Measurements from ENCODE around the gene LCN15. TPM values are rescaled to one million over a fixed set of nuclear protein-coding genes. Genes with fewer than 3 reads are reported as not detected.
"Not testable (repeated sequence)": the region's sequence is repeated elsewhere in the genome, so short reads cannot be mapped to it uniquely, and the experiment has no call there.

Gene LCN15
- total RNA-seq, 1 donor from 2014 or later, result 0.29 TPM

- no peak for DNase-seq (ENCODE audit: extremely low read depth, low read depth, low spot score)
These were observed 12.6 kb upstream of the LCN15 start for GRCh38 chr9:136776947-136777346.

DNA sequence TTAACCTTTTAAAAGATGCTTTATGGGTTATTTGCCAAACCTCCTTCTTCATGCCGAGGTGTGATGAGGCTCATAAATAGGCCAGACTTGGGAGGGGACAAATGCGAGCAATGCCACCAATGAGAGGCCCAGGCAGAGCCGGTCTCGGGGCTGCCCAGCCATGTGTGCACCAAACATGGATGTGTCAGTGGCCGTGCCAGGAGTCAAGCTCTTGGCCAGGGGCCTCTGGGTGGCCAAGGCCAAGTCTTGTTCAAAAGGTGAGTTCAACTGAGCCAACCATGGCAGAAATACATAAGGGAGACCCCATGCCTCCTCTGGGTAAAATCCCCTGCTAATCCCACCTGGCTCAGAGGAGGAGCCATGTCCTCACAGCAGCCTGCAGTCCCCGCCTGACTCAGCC lies 10.9 kb upstream of the LCN15 start:
- no peak for DNase-seq (ENCODE audit: extremely low read depth, low read depth, low spot score)

GRCh38 chr9:136774416-136775045 lies 10.2 kb upstream of the LCN15 start:
- no peak for DNase-seq (ENCODE audit: extremely low read depth, low read depth, low spot score)

DNA sequence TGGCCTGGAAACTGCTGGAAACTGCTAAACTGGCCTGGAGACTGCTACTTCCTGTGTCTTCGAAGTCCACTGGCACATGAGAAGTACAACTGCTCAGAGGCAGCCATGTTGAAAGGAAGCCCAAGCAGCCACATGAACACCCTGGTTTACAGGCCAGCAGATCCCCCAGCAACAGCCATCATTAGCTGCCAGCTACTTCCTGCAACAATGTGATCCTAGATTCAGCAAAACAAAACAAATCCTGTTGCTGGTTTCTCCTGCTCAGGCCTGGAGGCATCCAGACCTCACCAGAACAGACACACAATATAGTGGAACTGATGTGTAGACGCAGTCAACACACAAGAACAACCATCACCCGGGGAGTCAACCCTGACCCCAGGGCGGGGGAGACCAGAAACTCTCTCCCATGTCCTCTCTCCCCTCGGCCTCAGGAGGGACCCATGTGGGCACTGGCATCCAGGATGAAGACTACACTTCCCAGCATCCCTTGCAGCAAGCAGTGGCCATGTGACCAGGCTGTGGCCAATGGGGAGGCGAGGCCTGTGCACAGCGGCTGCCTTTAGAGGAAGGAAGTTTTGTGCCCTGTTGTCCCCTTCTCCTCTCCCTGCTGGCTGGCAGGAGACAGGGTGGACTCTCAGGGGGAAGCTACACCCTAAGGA lies 9.2 kb upstream of the LCN15 start:
- DNase-seq (ENCODE audit: extremely low read depth, low read depth, low spot score), result no peak

DNA sequence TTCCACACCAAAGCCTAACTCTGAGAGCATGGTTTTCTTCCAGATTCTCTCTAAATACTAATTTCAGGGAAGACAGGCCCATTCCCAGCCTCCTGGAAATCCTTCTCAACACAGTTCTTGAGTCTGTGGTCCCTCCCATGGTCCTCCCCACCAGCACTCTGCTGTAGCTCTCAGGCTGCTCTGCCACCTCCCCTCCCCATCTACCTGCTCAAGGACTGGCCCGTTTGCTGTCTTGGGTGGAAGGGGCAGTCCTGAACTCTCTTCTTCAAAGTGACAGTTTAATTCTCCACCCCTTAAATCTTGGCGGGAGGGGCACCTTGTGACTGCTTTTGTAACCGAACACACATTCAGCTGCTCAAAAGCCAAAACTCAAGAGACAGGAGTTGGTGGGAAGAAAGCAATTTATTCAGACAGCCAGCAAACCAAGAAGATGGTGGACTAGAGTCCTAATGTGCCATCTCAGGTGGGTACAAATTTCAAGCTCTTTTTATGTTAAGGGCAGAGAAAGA lies 7.6 kb upstream of the LCN15 start:
- no peak for DNase-seq (ENCODE audit: extremely low read depth, low read depth, low spot score)

GRCh38 chr9:136769710-136770191 lies 5.4 kb upstream of the LCN15 start:
- DNase-seq (ENCODE audit: extremely low read depth, low read depth, low spot score), result no peak

DNA sequence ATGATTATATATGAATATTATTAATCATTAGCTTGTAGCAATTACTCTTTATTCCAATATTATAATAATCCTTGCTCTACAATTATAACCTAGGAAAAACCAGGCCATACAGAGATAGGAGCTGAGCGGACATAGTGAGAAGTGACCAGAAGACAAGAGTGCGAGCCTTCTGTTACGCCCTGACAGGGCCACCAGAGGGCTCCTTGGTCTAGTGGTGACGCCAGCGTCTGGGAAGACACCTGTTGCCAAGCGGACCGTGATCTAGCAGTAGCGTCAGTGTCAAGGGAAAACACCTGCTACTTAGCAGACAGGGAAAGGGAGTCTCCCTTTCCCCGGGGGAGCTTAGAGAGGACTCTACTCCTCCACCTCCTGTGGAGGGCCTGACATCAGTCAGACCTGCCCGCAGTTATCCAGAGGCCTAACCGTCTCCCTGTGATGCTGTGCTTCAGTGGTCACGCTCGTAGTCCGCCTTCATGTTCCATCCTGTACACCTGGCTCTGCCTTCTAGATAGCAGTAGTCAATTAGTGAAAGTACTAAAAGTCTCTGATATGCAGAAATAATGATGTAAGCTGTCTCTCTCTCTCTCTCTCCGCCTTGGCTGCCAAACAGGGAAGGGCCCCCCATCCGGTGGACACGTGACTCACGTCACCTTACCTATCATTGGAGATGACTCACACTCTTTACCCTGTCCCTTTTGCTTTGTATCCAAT lies 2.2 kb upstream of the LCN15 start:
- DNase-seq (ENCODE audit: extremely low read depth, low read depth, low spot score), result not testable (repeated sequence)

DNA sequence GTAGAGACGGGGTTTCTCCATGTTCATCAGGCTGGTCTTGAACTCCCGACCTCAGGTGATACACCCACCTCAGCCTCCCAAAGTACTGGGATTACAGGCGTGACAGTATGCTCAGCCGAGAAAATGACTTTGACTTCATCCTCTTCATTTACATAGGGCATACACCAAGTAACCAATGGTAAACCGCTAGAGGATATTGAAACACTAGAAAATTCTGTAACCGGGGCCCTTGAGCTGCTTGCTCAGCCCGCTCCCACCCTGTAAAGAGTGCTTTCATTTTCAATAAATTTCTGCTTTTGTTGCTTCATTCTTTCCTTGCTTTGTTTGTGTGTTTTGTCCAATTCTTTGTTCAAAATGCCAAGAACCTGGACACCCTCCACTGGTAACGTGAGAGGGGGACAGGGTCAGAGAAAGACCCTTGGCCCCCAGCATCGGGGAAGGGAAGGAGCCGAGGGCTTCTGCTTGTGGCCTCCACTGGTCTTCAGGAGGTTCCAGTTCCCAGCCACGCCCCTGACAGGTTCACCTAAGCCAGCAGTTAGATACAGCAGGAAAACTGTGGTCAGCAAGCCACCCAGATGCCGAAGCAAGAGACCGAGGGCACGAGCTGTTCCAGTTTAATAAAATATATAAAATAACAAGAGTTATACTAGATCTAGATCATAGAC lies 1.6 kb upstream of the LCN15 start:
- not testable (repeated sequence) for DNase-seq (ENCODE audit: extremely low read depth, low read depth, low spot score)

- no peak for DNase-seq (ENCODE audit: extremely low read depth, low read depth, low spot score)
These were observed 723 bp upstream of the LCN15 start for GRCh38 chr9:136765041-136765440.

DNA sequence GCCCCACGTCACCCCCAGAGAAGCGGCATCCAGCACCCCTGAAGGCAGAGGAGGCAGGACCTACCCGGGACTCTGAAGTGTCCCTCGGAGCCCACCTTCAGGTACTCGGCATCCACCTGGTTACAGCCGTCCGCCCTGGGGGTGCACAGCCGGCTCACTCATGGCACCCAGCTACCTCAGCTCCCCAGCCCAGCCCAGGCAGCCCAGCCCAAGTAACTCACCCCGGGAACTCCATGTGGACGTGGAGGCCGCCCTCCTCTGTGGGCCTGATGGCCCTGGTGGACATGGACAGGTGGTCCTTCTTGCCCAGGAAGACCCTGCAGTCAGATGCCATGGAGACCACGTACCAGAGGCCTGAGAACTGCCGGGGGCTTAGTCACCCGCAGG lies 676 bp downstream of the LCN15 start:
- no peak for DNase-seq (ENCODE audit: extremely low read depth, low read depth, low spot score)

- no peak for DNase-seq (ENCODE audit: extremely low read depth, low read depth, low spot score)
These were observed 1.2 kb downstream of the LCN15 start for GRCh38 chr9:136762915-136763648.

DNA sequence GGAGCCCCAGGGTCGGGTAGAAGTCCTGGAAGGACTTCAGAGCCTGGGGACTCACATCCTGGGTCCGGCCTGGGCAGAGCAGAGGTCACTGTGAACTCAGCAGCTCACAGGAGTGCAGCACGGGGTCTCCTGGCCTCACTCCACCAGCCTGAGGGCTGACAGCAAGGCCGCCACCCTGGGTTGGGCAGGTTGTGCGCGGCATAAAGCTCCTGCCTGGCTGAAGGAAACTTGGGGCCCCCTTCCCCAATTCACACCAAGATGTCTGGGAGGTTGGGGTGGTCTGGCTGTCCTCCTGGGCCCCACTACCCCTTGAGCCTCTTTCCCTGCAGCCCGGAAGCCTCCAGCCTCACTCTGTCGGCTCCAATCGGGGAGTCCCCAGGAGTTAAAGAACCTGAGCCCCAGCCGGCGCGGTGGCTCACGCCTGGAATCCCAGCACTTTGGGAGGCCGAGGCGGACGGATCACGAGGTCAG lies 2.1 kb downstream of the LCN15 start:
- no peak for DNase-seq (ENCODE audit: extremely low read depth, low read depth, low spot score)

DNA sequence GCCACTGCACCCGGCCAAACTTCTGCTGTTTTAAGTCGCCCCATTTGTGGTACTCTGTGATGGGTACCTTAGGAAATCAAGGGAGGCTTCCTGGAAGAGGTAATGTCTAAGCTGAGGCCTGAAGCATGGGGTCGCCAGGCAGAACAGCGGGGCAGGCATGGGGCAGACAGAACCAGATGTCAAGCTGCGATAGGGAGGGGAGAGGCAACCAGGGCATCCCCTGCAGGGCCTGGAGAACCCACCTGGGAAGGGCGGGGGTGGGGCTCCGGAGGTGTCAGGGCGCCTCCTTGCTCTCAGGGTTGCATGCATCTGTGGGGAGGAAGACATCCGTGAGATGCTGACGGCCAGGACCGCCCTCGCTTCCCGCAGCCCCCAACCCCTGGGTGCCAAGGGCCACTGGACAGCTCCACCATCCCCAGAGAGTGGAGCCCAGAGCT lies 2.8 kb downstream of the LCN15 start:
- no peak for DNase-seq (ENCODE audit: extremely low read depth, low read depth, low spot score)

GRCh38 chr9:136760834-136761544 lies 3.3 kb downstream of the LCN15 start:
- not testable (repeated sequence) for DNase-seq (ENCODE audit: extremely low read depth, low read depth, low spot score)

DNA sequence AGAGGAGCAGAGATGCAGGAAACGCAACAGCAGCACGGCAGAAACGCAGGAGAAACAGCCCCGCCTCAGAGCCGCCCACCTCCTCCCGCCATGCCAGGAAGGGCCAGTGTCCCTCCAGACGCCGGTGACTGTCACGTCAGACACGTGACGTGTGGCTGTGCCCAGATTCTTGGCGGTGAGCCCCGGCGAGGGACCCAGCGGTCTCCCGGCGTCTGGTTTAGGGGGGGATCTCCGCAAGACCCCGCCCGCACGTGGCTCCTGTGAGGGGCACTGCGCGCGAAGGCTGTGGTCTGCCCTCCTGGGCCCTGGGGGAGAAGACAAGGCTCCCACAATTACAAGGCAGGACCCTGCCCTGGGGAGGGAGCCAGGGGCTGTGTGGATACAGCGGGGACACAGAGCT lies 3.9 kb downstream of the LCN15 start:
- no peak for DNase-seq (ENCODE audit: extremely low read depth, low read depth, low spot score)

DNA sequence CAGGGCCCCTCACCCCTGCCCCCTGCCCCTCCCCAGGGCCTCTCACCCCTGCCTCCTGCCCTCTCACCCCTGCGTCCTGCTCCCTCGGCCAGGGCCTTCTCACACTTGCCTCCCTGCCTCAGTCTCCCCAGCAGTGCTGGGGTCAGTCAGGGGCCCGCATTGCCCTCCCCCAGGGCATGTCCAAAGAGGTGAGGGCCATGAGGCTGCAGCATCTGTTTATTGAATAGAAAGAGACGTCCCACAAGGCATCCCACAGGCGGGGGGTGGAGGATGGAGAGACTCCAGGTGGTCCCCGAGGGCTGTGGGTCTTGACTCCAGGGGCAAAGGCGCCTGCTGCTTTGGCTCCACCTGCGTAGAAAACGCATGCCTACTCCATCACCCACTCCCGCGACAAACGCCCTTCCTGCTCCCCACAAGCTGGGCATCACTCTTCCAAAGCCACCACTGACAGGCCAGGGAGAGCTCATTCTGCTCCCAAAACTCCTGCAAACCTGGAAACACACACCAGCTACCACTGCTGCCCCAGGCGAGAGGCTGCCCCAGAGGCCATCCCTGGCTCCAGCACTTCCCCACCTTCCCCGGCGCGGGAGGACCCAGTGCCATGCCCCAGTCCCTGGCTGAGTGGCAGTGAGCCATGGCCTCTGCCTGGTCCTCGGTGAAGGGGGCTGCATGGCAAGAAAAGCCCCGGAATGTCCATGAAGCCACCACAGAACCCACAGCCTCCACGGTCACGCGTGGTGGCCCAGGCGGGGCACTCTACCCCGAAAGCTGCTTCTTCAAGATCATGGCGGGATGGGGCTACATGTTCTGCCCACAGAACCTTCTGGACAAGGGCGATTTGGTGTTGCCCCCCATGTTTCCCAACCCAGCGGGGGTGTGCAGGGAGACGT lies 4.6 kb downstream of the LCN15 start:
- DNase-seq (ENCODE audit: extremely low read depth, low read depth, low spot score), result no peak

- no peak for DNase-seq (ENCODE audit: extremely low read depth, low read depth, low spot score)
These were observed 5.3 kb downstream of the LCN15 start for GRCh38 chr9:136759001-136759400.

DNA sequence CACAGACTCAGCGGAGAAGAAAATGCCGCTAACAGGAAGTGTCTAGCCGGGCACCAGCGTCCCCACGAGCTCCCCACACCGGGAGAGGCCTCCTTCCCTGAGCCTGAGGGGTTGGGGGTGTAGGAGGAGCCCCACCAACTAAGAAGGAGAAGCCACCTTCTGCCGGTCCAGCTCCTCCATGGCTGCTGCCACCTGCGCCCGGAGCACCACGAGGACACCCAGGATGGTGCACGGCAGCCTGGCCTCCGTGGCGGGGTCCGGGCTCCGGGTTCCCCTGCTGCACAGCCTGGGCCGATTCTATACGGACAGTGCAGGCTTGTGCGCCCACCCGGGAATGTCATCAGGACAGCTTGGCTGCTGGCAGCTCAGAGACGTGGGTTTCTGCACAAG lies 6.6 kb downstream of the LCN15 start:
- DNase-seq (ENCODE audit: extremely low read depth, low read depth, low spot score), result no peak

DNA sequence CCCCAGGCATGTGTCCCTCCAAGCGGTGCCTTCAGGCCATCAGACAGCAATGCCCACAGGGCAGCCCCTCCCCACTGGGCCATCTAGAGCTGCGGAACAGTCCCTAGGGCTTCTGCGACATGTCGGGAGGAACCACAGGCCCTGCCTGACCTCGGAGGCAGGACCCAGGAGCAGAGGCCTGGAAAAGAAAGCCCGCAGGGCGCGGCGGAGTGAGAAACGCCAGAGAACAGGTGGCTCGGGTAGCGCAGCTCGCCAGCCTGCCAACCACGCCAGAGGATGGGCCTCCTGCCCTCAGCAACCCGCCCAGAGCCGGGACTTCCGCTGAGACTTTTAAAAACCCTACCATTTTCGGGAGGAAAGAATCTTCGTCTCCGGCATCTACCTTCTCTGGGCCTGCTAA lies 7.0 kb downstream of the LCN15 start:
- no peak for DNase-seq (ENCODE audit: extremely low read depth, low read depth, low spot score)

Data from glomerular endothelial cell (primary cell).